Epithelial cell of prostate (primary cell): ENCODE measurements around the gene ANO8.
A peak's percentile ranks its signal among the peaks of the same experiment; 100 is the strongest.
"Not testable (repeated sequence)": the region's sequence is repeated elsewhere in the genome, so short reads cannot be mapped to it uniquely, and the experiment has no call there.

Source experiments
- DNase-seq: peaks from one replicate; pipeline ENCODE4 v3.0.0-alpha.2; 2011; ENCODE audit warnings: low read depth, low spot score
- H3K27ac ChIP-seq: fragments of 450-650 bp; 2 replicates; pipeline ENCODE4 v1.5.1; 2017; ENCODE audit warnings: mild to moderate bottlenecking

ANO8 gene, protein sequence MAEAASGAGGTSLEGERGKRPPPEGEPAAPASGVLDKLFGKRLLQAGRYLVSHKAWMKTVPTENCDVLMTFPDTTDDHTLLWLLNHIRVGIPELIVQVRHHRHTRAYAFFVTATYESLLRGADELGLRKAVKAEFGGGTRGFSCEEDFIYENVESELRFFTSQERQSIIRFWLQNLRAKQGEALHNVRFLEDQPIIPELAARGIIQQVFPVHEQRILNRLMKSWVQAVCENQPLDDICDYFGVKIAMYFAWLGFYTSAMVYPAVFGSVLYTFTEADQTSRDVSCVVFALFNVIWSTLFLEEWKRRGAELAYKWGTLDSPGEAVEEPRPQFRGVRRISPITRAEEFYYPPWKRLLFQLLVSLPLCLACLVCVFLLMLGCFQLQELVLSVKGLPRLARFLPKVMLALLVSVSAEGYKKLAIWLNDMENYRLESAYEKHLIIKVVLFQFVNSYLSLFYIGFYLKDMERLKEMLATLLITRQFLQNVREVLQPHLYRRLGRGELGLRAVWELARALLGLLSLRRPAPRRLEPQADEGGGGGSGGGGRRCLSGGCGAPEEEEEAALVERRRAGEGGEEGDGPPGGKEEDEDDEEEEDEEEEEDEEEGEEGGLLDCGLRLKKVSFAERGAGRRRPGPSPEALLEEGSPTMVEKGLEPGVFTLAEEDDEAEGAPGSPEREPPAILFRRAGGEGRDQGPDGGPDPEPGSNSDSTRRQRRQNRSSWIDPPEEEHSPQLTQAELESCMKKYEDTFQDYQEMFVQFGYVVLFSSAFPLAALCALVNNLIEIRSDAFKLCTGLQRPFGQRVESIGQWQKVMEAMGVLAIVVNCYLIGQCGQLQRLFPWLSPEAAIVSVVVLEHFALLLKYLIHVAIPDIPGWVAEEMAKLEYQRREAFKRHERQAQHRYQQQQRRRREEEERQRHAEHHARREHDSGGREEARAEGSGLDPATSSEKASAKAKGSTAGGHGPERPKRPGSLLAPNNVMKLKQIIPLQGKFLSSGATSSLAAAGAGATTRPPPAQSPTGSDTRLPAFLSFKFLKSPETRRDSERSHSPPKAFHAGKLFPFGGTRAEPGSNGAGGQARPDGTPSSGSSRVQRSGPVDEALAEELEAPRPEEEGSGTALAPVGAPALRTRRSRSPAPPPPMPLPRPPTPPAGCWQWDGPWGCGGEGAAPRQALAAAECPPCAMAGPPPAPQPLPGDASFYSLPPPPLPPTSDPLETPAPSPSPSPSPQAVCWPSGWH

DNA sequence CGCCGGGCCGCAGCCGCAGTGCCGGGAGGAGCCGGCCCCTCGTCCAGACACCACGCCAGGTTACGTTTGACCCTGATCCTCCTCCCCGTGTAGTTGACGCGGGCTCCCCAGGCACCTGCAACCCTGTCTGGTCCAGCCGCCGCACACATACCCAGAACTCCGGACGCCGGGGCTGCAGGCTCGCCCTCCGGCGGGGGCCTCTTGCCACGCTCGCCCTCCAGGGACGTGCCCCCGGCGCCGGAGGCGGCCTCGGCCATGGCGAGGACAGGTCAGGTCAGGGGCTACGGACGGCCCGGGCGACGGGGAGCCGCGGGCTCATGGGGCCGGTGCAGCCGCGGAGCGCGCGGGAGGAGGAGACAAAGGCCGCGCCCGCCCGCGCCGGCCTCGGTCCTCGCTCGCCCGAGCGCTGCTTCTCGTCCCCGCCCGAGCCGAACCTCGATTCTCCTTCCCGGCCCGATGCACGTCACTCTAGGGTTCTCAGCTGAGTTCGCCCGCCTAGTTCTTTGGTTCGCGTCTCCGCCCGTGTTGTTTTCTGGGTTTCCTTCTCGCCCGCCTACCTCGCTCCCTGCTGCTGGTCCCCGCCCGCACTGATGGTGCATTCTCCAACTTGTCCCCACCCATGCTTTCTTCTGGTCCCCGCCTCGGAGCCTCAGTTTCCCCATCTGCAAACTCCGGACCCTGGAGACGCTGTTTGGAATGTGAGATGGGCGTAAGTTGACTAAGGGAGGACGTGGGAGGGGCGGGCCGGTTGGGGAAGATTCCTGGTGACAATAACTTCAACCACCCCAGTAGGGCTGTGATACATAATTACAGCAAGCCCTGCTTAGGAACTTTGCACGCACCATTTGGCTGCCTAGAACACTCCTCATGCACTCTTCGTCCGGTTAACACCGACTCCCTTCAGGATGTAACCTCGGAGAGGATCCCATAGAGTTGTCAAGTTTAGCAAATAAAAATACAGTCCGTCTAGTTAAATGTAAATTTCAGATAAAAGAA, at the start of gene ANO8:
Gene ANO8 (minus strand): TSS at position 442 of the 996 bp plus-strand sequence. CDS start 185 bp downstream, at position 257.
- peak within 1 kb of the TSS; percentile 95 for H3K27ac ChIP-seq
- DNase-seq = peak; percentile 99

DNA sequence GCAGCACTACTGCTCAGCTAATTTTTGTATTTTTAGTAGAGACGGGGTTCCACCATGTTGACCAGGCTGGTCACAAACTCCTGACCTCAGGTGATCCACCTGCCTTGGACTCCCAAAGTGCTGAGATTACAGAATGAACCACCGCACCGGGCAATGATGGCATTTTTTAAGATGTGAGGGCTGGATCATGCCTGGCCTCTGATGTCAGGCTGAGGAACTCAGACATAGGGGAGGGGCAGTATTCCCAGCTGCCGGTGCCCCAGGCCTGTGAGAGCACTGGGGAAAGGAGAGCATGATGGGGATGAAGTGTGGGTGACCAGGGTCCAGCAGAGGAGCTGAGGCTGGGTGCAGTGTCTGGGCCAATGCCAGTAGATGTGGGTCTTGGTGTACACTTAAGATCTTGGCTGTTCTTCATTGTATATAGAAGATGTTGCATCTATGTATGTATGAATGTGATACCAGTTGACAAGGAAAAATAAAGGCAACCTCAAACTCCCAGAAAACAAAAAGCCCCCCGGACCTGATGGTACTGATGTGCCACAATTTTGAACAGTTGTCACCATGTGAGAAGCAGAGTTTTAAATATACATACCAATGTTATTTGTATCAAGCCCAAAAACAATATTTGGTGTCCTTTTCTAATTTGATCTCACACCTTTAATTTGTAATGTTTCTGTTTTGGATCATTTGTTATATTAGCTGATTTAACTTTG, 45.9 kb upstream of the ANO8 start:
- no peak for DNase-seq
- H3K27ac ChIP-seq = no peak overlapping the region

DNA sequence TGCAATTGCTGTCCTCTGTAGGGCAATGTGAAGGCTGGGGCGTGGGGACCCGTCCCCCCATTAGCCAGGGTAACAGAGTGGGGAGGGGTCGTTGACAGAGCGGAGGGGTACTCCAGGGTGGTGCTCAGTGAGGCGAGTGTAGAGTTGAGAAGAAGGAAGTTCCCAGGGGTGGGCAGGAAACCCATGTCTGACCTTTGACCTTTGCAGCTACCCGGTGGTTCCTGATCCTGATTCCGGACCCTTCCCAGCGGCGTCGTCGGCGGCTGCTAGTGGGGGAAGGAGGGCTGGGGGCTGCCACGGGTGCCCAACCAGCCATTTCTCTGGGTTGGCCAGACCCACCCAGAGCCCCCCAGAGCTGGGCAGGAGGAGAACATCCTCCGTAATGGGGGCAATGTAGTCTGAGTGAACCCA, 44.6 kb upstream of the ANO8 start:
- no peak for DNase-seq
- no peak overlapping the region for H3K27ac ChIP-seq

DNA sequence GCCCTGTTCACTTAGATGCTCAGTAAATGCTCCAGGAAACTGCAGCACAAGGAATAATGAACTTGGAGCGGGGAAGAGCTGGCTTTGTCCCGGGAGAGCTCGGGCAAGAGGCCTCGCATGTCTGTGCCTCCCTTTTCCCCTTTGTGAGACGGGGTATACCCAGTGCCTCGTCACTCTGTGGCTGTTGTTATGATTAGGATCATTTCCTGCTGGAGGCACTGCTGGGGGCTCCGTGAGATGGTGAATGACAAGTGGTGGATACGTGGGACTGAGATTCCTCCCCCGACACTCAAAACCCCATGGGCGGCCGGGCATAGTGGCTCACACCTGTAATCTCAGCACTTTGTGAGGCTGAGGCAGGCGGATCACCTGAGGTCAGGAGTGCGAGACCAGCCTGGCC, 43.6 kb upstream of the ANO8 start:
- H3K27ac ChIP-seq = no peak overlapping the region
- no peak for DNase-seq

DNA sequence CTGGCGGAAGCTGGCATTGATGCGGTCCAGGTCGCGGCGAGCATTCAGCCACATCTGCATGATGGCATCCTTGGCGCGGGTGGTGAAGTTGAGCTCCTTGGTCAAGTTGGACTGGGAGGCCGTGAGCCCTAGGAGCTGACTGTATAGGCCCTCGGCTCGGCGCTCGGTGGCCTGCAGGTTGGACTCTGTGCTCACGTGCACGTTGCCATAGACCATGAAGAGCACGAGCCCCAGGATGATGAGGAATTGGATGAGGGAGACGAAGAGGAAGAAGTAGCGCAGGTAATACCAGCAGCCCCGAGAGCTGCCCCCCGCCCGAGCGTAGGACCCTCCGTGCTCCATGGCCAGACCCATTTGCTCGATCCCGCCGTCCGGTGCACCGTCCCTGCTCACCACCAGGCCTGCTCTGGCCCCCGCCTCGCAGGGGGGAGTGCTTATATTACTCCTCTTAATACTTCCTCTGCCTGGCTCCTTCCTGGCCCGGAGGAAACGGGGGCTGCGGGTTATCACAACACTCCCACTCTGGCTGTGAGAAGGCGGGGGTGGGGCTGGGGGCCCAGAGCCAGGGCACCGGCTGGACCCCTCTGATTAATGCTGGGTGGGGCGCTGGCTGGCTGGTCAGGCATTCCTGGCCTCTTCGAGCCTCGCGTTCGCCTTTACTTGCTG, 42.4 kb upstream of the ANO8 start, which contains the start of gene PLVAP:
Gene PLVAP (minus strand): TSS at position 408 of the 666 bp plus-strand sequence. CDS start 54 bp downstream, at position 354.
- H3K27ac ChIP-seq = no peak within 1 kb of the TSS
- DNase-seq = no peak

DNA sequence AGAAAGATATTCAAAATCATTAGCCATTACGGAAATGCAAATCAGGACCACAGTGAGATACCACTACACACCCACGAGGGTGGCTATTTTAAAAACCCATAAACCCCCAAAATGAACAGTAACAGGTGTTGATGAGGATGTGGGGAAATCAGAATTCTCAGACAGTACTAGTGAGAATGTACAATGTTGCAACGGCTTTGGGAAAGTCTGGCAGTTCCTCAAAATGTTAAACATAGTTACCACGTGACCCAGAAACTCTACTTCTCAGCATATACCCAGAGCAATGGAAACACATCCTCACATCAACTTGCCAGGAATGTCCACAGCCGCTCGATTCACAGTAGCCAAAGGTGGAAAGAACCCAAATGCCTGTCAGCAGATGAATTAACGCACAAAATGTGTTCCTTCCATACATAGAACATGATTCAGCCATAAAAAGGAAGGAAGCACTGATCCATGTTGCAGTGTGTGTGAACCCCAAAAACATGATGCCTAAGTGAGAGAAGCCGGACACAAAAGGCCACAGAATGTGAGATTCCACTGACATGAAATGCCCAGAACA, 35.5 kb upstream of the ANO8 start:
- H3K27ac ChIP-seq = no peak overlapping the region
- DNase-seq = no peak

DNA sequence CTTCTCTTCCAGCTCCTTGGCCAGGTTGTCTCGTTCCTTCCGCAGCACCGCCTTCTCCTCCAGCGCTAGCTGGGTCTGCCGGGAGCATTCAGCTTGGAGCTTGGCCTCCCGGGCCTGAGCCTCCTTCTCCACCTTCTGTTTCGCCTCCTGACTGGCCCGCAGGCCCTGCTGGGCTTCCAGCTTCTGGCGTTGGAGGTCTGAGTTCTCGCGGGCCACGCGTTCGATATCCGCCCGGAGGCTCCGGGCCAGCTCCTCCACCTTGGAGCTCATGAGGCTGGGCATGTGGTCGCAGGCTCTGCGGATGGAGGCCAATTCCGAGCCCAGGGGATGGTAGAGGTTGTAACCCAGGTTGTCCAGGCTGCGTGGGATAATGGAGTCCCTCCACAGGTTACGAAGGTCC, 30.7 kb upstream of the ANO8 start:
- H3K27ac ChIP-seq = no peak overlapping the region
- DNase-seq = no peak

DNA sequence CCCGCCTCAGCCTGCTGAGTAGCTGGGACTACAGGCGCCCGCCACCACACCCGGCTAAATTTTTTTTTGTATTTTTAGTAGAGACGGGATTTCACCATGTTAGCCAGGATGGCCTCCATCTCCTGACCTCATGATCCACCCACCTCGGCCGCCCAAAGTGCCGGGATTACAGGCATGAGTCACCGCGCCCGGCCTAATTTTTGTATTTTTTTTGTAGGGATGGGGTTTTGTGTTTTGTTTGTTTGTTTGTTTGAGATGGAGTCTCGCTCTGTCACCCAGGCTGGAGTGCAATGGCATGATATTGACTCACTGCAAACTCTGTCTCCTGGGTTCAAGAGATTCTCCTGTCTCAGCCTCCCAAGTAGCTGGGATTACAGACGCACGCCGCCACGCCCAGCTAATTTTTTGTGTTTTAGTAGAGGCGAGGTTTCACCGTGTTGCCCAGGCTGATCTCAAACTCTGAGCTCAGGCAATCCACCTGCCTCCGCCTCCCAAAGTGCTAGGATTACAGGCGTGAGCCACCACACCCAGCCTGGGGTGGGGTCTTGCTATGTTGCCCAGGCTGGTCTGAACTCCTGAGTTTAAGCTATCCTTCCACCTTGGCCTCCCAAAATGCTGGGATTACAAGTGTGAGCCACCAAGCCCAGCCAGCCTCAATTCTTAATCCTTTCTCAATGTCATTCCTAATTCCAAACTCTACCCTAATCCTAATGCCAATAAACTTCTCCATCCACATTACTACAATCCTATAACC, 29.4 kb upstream of the ANO8 start:
- DNase-seq, H3K27ac ChIP-seq: not testable (repeated sequence)

DNA sequence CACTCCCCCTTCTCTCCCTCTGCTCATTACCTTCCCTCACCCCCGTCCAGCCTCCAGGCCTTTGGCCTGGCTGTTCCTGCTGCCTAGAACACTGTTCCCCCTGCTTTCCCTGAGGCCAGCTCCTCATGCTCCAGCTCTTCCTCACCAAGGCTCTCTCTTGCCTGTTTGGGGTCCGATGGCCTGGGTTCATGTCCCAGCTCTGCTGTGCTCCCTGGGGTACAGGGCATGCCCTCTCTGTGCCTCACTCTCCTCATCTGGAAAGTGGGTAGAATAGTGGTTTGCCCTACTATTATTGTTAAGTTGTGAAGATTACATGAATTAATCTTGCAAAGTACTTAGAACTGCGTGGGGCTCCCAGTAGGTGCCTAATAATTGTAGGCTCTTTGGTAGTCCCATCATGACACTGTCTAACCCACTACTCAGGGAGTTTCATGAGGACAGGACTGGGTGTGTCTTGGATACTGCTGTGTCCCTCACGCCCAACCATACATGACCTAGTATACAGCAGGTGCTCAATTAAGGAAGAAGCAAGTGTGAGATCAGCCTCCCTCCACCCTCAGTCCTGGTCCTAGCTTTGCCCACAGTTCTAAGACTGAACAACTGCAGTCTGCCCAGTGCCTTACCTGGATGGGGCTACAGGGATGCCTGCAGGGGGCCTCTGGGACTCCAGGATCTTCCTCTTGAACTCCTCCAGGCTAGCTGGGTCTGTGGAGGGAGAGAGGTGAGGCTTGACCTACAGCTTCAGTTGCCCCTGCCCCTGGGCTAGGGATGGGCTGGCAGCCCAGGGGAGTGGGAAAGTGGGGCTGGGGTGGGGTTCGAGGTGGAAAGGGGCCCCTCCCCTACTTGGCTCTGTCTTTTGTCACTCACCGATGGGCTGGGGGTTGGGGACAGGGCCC, 25.5 kb upstream of the ANO8 start:
- no peak overlapping the region for H3K27ac ChIP-seq
- DNase-seq = no peak

DNA sequence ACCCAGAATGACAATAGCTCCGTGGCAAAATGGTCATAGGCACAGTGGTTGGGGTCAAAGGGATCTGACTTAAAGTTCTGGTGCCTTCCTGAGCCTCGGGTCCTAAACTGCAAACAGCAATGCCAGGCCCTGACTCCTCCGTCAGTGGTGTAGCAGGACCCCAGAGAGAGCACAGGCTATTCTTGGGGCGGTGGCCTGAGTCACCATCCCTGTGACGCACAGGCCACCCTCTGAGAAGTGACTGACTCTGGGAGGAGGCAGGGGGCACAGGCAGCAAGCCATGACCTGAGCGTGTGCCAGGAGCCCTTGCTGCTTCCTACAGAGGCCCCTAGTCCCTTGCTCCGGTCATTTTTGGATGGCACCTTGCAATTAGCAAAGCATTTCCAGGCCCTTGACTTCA, 23.7 kb upstream of the ANO8 start:
- H3K27ac ChIP-seq = no peak overlapping the region
- DNase-seq = no peak

DNA sequence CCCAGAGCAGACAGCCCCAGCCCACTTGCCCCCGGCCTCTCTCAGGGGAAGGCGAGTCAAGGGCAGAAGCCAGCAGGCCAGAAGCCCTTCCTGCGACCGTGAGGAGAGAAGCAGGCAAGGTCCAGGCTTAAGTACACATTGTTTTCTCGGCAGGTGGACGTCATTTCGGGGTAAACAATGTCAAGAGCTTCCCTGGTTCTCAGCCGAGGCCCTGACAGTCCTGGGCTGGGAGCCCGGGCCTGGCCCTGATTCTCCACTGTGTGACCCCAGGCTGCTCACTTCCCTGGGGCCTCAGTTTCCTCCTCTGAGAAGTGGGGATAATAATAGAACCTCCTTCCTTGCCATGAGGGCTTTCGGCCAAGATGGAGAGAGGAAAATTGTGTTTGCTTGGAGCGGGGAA, 23.1 kb upstream of the ANO8 start:
- no peak for DNase-seq
- no peak overlapping the region for H3K27ac ChIP-seq

DNA sequence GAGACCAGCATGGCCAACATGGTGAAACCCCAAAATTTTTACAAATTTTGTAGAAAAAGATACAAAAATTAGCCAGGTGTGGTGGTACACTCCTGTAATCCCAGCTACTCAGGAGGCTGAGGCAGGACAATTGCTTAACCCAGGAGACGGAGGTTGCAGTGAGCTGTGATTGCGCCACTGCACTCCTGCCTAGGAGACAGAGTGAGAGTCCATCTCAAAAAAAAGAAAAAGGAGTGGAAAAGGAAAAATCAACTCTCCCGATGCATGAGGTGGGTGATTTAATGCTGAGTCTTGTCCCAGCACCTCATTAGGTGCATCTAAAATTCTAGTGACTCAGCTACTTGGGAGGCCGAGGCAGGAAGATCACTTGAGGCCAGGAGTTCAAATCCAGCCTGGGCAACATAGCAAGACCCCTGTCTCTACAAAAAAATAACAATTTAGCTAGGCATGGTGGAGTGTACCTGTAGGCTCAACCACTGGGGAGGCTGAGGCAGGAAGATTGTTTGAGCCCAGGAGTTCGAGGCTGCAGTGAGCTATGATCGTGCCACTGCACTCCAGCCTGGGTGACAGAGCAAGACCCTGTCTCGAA, 22.5 kb upstream of the ANO8 start:
- no peak overlapping the region for H3K27ac ChIP-seq
- no peak for DNase-seq

DNA sequence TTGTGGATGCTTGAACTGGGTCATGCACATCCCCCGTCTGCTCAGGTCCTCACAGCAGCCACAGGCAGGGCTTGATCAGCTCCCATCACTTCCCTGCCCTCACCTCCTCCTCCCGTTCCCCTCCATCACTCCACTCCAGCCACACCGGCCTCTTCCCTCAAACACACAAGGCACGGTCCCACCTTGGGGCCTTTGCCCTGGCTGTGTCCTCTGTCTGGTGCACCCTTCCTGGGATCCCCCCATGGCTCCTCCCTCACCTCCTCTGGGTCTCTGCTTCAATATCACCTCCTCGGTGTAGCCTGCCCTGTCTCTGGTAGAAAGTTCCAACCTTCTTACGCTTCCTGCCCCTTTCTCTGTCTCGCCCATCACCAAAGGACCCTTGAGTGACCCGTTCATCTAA, 18.7 kb upstream of the ANO8 start:
- H3K27ac ChIP-seq = no peak overlapping the region
- no peak for DNase-seq

DNA sequence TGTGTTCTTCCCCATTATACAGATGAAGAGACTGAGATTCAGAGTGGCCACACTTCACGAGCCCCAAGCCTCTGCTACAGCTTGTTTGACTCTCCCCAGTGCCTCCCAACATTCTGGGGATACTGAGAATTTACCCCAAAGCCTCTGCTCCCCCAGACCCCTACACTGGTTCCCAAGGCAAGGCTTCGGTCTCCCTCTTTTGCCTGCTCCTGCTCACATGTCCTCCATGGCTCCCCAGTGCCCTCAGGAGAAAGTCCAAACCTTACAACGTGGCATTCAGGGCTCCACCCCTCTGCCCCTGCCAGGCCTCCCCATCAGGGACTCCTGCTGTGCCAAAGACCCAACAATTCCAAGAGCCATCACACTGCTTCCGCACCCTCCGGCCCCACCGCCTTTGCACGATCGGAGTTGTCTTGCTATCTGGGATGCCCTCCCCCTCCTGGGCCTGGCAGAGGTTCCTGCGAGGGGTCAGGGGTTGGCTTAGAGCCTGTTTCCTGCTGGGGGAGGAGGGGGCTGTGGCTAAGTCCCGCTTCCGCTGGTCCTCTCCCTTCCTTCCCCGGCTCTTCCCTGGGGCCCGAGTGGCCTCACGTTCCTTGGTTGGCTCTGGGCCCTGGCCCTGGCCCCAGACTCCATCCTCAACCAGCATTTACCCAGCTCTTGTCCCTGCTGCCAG, 18.1 kb upstream of the ANO8 start:
- H3K27ac ChIP-seq = no peak overlapping the region
- no peak for DNase-seq

DNA sequence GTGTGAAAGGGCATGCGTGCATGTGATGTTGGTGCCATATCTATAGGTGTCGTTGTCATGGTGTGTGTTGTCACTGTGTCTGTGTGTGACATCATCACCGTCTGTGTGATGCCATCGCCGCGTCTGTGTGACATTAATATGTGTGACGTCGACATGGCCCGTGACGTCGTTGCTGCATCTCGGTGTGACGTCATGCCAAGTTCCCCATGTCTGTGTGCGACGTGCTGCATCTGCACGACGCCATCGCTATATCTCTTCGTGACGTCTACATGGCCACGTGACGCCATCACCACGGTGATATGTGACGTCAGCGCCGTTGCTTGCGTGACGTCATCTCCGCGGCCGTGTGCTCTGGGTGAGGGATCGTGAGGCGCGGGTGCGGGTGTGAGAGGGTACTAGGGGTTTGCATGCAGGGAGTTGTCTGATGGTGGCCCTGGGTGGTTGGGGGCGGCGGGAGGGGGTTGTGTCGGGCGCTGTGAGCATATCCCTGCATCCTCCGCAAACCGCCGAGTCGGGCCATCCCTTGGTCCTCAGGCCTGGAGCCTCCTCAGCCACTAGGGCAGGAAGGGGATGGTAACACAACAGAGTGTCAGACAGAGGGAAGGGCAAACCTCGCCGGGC, 17.3 kb upstream of the ANO8 start:
- H3K27ac ChIP-seq = no peak overlapping the region
- no peak for DNase-seq
